HepG2 (cell line): ENCODE results near the gene FMNL2. TPM values are rescaled to one million over a fixed set of nuclear protein-coding genes. Genes with fewer than 3 reads are reported as not detected.

Source experiments
- ARNT2 ChIP-seq: sonication (generic); formaldehyde crosslinking; IDR thresholded peaks from 2 replicates; pipeline ENCODE4 v1.8.0; 2022; ENCODE audit warnings: mild to moderate bottlenecking, low read depth, missing genetic modification reagents, moderate library complexity
- BCLAF1 ChIP-seq: fragments of 450-650 bp; IDR thresholded peaks from 2 replicates; pipeline ENCODE4 v1.6.1; 2017; ENCODE audit warnings: mild to moderate bottlenecking
- FOXA3 ChIP-seq: IDR thresholded peaks from 2 replicates; pipeline ENCODE4 v1.6.1; 2016; ENCODE audit warnings: missing genetic modification reagents, missing compliant biosample characterization
- GMEB2 ChIP-seq: IDR thresholded peaks from 2 replicates; pipeline ENCODE4 v1.6.1; 2016; ENCODE audit warnings: missing biosample characterization, missing genetic modification reagents, low read depth
- HMGXB4 ChIP-seq, 2 experiments: sonication (generic) in 1 of 2; formaldehyde crosslinking in 1 of 2; IDR thresholded peaks; 2 replicates each; pipeline versions ENCODE4 v1.4.0 to v1.6.1; 2018 to 2020; ENCODE audit warnings: missing genetic modification reagents in 2 of 2, borderline replicate concordance in 1 of 2, low read depth in 1 of 2, mild to moderate bottlenecking in 1 of 2, missing biosample characterization in 1 of 2
- MEF2D ChIP-seq: sonication (generic); formaldehyde crosslinking; IDR thresholded peaks from 2 replicates; pipeline ENCODE4 v1.5.1; 2020; ENCODE audit warnings: mild to moderate bottlenecking, missing genetic modification reagents
- SMC3 ChIP-seq: IDR thresholded peaks from 2 replicates; pipeline ENCODE4 v1.6.1; 2011; ENCODE audit warnings: low read length, improper control_type of control experiment
- SMYD3 ChIP-seq: sonication (generic); formaldehyde crosslinking; IDR thresholded peaks from 2 replicates; pipeline ENCODE4 v1.8.1; 2023; ENCODE audit warnings: mild to moderate bottlenecking, missing genetic modification reagents
- THAP11 ChIP-seq: IDR thresholded peaks from 2 replicates; pipeline ENCODE4 v1.6.1; 2016; ENCODE audit warnings: missing biosample characterization, missing genetic modification reagents
- THYN1 ChIP-seq: sonication (generic); formaldehyde crosslinking; IDR thresholded peaks from 2 replicates; pipeline ENCODE4 v1.8.1; 2023; ENCODE audit warnings: low read depth, mild to moderate bottlenecking, moderate library complexity, missing genetic modification reagents, borderline replicate concordance
- ZBTB25 ChIP-seq: IDR thresholded peaks from 2 replicates; pipeline ENCODE4 v1.6.1; 2018; ENCODE audit warnings: missing genetic modification reagents
- ZBTB46 ChIP-seq: sonication (generic); formaldehyde crosslinking; IDR thresholded peaks from 2 replicates; pipeline ENCODE4 v1.4.0; 2020; ENCODE audit warnings: mild to moderate bottlenecking, missing genetic modification reagents, borderline replicate concordance
- ZMAT5 ChIP-seq: sonication (generic); formaldehyde crosslinking; IDR thresholded peaks from 2 replicates; pipeline ENCODE4 v1.5.0; 2020; ENCODE audit warnings: mild to moderate bottlenecking, low read depth, missing genetic modification reagents, borderline replicate concordance
- ZNF296 ChIP-seq: sonication (generic); formaldehyde crosslinking; conservative IDR thresholded peaks from 2 replicates; pipeline ENCODE4 v1.5.0; 2020; ENCODE audit warnings: mild to moderate bottlenecking, missing genetic modification reagents
- ZNF326 ChIP-seq: sonication (generic); formaldehyde crosslinking; IDR thresholded peaks from 2 replicates; pipeline ENCODE4 v1.4.0; 2020; ENCODE audit warnings: missing genetic modification reagents, borderline replicate concordance
- ZNF530 ChIP-seq: sonication (generic); formaldehyde crosslinking; IDR thresholded peaks from 2 replicates; pipeline ENCODE4 v1.5.0; 2020; ENCODE audit warnings: low read depth, mild to moderate bottlenecking, missing genetic modification reagents
- ZNF678 ChIP-seq: sonication (generic); formaldehyde crosslinking; IDR thresholded peaks from 2 replicates; pipeline ENCODE4 v1.4.0; 2020; ENCODE audit warnings: mild to moderate bottlenecking, missing genetic modification reagents
- ZNF761 ChIP-seq: sonication (generic); formaldehyde crosslinking; conservative IDR thresholded peaks from 2 replicates; pipeline ENCODE4 v1.4.0; 2020; ENCODE audit warnings: mild to moderate bottlenecking, missing genetic modification reagents
- polyA plus RNA-seq, 8 experiments: library from polyadenylated mRNA; depleted of rRNA in 3 of 8; stranded (reverse) in 7 of 8; unstranded in 1 of 8; fragments of >200 nt; fragmentation: Illumina TruSeq in 4 of 8; extraction: Trizol in 4 of 8; gene quantifications; 2 replicates each; pipeline versions ENCODE4 v1.2.1 to v1.2.3, GENCODE V29; 2011 to 2016; ENCODE audit warnings: low read depth in 4 of 8, missing spikeins in 1 of 8, mixed read lengths in 1 of 8; ENCODE audit not compliant: insufficient read depth in 1 of 8
- total RNA-seq, 5 experiments: library from RNA; depleted of rRNA; stranded (reverse); fragments of >200 nt; fragmentation: Illumina TruSeq; extraction: Trizol; gene quantifications; 2 replicates each; pipeline ENCODE4 v1.2.3, GENCODE V29; 2016; ENCODE audit warnings: low read depth in 1 of 5

The FMNL2 gene
- total and polyA plus RNA-seq, 2 of the 13 experiments (the other 11 are each of a cell fraction or from before 2014, with no cell fraction given): 66.5 to 67.7 TPM

- TF ChIP-seq ZMAT5 (CRISPR knock-in tag): no peak
- TF ChIP-seq ZNF678 (CRISPR knock-in tag): no peak
- no peak for TF ChIP-seq ARNT2 (CRISPR knock-in tag)
- no peak for TF ChIP-seq ZBTB25 (CRISPR knock-in tag)
- no peak for TF ChIP-seq ZNF530 (CRISPR knock-in tag)
- peak; percentile 1; the same call in 1 of the 2 replicates for TF ChIP-seq SMC3
- peak; percentile 76 for TF ChIP-seq FOXA3 (CRISPR knock-in tag)
- TF ChIP-seq ZNF761 (CRISPR knock-in tag): no peak
- no peak for TF ChIP-seq ZNF296
- TF ChIP-seq GMEB2: no peak
- peak; percentile 9; the same call in 1 of the 2 replicates for TF ChIP-seq THAP11 (CRISPR knock-in tag)
- TF ChIP-seq BCLAF1: no peak
- TF ChIP-seq MEF2D (CRISPR knock-in tag): peak; percentile 10; the same call in 1 of the 2 replicates
- TF ChIP-seq THYN1 (CRISPR knock-in tag): 0 out of 2 replicates have a peak, but pooled peaks have one; percentile 3
- no peak for TF ChIP-seq HMGXB4 (CRISPR knock-in tag; IDR thresholded peaks at IDR 0.05; ENCODE audit: borderline replicate concordance in 1 of 2, low read depth in 1 of 2)
- TF ChIP-seq ZNF326 (CRISPR knock-in tag): no peak
- TF ChIP-seq SMYD3 (CRISPR knock-in tag): 0 out of 2 replicates have a peak, but pooled peaks have one; percentile 43
- TF ChIP-seq ZBTB46 (CRISPR knock-in tag): no peak
Measured at GRCh38 chr2:152425765-152426727, 91.1 kb downstream of the FMNL2 start (continued).
